HFFc6 (cell line): Measurements from ENCODE around the gene PMS2. TPM values are rescaled to one million over a fixed set of nuclear protein-coding genes. Genes with fewer than 3 reads are reported as not detected.

Source experiments
- DNase-seq: peaks from one replicate; pipeline ENCODE4 v3.0.0-alpha.2; 2018
- H3K27ac Mint-ChIP-seq: 2 replicates; pipeline ENCODE4 v1.8.0; 2020; ENCODE audit warnings: mild to moderate bottlenecking, mixed read lengths
- H3K27me3 Mint-ChIP-seq: 2 replicates; pipeline ENCODE4 v1.8.0; 2021; ENCODE audit warnings: mild to moderate bottlenecking, moderate library complexity, mixed read lengths; ENCODE audit not compliant: insufficient read depth
- H3K36me3 Mint-ChIP-seq: 2 replicates; pipeline ENCODE4 v1.8.0; 2021; ENCODE audit warnings: low read depth, mixed read lengths
- H3K4me1 Mint-ChIP-seq: 2 replicates; pipeline ENCODE4 v1.8.0; 2020; ENCODE audit warnings: low read depth, mixed read lengths
- H3K4me3 Mint-ChIP-seq: 2 replicates; pipeline ENCODE4 v1.8.0; 2020; ENCODE audit warnings: mild to moderate bottlenecking, moderate library complexity, mixed read lengths
- H3K9me3 Mint-ChIP-seq: 2 replicates; pipeline ENCODE4 v1.8.0; 2020; ENCODE audit warnings: mild to moderate bottlenecking, mixed read lengths
- total RNA-seq, 6 experiments: library from RNA; stranded (reverse); fragmentation: NEBNext Ultra II Directional; extraction: Animal tissue kit (Norgen Biotek cat#: 25700); gene quantifications; 2 replicates in 1 of 6; 3 replicates in 5 of 6; pipeline ENCODE4 v1.2.3, GENCODE V29; 2021
- TF ChIP-seq, protein P1 (sequence below): fragments of 200-600 bp; sonication (generic); IDR thresholded peaks from 2 replicates; pipeline ENCODE4 v1.5.0; 2021; ENCODE audit warnings: antibody characterized with exemption, mild to moderate bottlenecking

Gene PMS2
- total RNA-seq, 6 experiments from 2014 or later = 12.1 to 13.4 (median 12.8) TPM

DNA sequence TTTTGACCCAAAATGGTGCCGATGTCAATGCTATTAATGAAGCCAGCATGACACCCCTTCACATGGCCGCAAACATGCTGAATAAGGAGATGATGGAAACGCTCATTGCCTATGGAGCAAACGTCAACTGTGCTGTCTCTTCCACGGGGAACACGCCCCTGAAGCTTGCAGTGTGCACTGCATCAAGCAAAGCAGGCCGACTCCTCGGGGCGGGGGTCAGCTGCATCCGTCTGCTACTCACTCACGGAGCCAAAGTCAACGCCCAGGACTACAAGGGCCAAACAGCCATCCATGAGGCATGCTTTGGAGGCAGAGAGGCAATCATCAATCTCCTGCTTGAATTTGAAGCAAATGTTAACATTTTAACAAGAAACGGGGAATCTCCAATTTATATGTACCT lies 26.8 kb upstream of the PMS2 start:
- peaks cover 38% of the 10 kb centered on the region for H3K36me3 Mint-ChIP-seq
- no peaks in the 10 kb centered on the region for H3K4me1 Mint-ChIP-seq
- no peaks in the 10 kb centered on the region for H3K9me3 Mint-ChIP-seq
- no peak for DNase-seq
- H3K27me3 Mint-ChIP-seq = no peaks in the 10 kb centered on the region; the same call in 1 of the 2 replicates
- H3K4me3 Mint-ChIP-seq = no peak overlapping the region
- TF ChIP-seq, protein P1, sequence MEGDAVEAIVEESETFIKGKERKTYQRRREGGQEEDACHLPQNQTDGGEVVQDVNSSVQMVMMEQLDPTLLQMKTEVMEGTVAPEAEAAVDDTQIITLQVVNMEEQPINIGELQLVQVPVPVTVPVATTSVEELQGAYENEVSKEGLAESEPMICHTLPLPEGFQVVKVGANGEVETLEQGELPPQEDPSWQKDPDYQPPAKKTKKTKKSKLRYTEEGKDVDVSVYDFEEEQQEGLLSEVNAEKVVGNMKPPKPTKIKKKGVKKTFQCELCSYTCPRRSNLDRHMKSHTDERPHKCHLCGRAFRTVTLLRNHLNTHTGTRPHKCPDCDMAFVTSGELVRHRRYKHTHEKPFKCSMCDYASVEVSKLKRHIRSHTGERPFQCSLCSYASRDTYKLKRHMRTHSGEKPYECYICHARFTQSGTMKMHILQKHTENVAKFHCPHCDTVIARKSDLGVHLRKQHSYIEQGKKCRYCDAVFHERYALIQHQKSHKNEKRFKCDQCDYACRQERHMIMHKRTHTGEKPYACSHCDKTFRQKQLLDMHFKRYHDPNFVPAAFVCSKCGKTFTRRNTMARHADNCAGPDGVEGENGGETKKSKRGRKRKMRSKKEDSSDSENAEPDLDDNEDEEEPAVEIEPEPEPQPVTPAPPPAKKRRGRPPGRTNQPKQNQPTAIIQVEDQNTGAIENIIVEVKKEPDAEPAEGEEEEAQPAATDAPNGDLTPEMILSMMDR = no peak
- no peak overlapping the region for H3K27ac Mint-ChIP-seq

- Mint-ChIP-seq H3K27me3 (no peaks in the 10 kb centered on the region; the same call in 1 of the 2 replicates), H3K9me3 (no peaks in the 10 kb centered on the region), H3K4me1 (no peaks in the 10 kb centered on the region), H3K36me3 (peaks cover 33% of the 10 kb centered on the region), H3K4me3 (no peak overlapping the region), H3K27ac (no peak overlapping the region)
- TF ChIP-seq, protein P1 = no peak
- DNase-seq = no peak
Measured at GRCh38 chr7:6035165-6035564, 26.3 kb upstream of the PMS2 start.

GRCh38 chr7:6032641-6033040 lies 23.8 kb upstream of the PMS2 start:
- Mint-ChIP-seq H3K4me3 (no peak overlapping the region), H3K9me3 (no peaks in the 10 kb centered on the region), H3K36me3 (peaks cover 24% of the 10 kb centered on the region), H3K4me1 (no peaks in the 10 kb centered on the region), H3K27ac (no peak overlapping the region), H3K27me3 (no peaks in the 10 kb centered on the region; the same call in 1 of the 2 replicates)
- no peak for DNase-seq
- TF ChIP-seq, protein P1 = no peak

- H3K36me3 Mint-ChIP-seq = peaks cover 29% of the 10 kb centered on the region
Measured at GRCh38 chr7:6032167-6032566, 23.3 kb upstream of the PMS2 start.

GRCh38 chr7:6031567-6031966 lies 22.7 kb upstream of the PMS2 start:
- no peak overlapping the region for H3K4me3 Mint-ChIP-seq
- H3K27me3 Mint-ChIP-seq = no peaks in the 10 kb centered on the region; the same call in 1 of the 2 replicates

More at GRCh38 chr7:6032167-6032566, 23.3 kb upstream of the PMS2 start:
- Mint-ChIP-seq H3K4me3 (no peak overlapping the region), H3K9me3 (no peaks in the 10 kb centered on the region), H3K27ac (no peak overlapping the region), H3K27me3 (no peaks in the 10 kb centered on the region; the same call in 1 of the 2 replicates), H3K4me1 (no peaks in the 10 kb centered on the region)
- TF ChIP-seq, protein P1 = no peak
- DNase-seq = no peak

More at GRCh38 chr7:6031567-6031966, 22.7 kb upstream of the PMS2 start:
- Mint-ChIP-seq H3K4me1 (no peaks in the 10 kb centered on the region), H3K9me3 (no peaks in the 10 kb centered on the region), H3K36me3 (peaks cover 33% of the 10 kb centered on the region), H3K27ac (no peak overlapping the region; the same call in 1 of the 2 replicates)
- no peak for DNase-seq
- TF ChIP-seq, protein P1 = no peak
